SKM-1 treated with dmso at 0.1 percent for 144 hours (cell line): Measurements from ENCODE around the gene FRMPD2.
"Not testable (repeated sequence)": the region's sequence is repeated elsewhere in the genome, so short reads cannot be mapped to it uniquely, and the experiment has no call there.

Source experiments
- DNase-seq: peaks from one replicate; lab custom pipeline; 2025; ENCODE audit not compliant: unreplicated experiment; lab: John Stamatoyannopoulos, UW

FRMPD2 gene

GRCh38 chr10:48206482-48207250, 67.8 kb downstream of the FRMPD2 start:
- no peak for DNase-seq

GRCh38 chr10:48205918-48206317, 68.6 kb downstream of the FRMPD2 start:
- no peak for DNase-seq

- DNase-seq: no peak
Measured at GRCh38 chr10:48199580-48200377, 74.7 kb downstream of the FRMPD2 start.

- DNase-seq: no peak
Measured at GRCh38 chr10:48197236-48197899, 77.1 kb downstream of the FRMPD2 start.

GRCh38 chr10:48195803-48196202, 78.7 kb downstream of the FRMPD2 start:
- DNase-seq: no peak

- DNase-seq: no peak
Measured at GRCh38 chr10:48194830-48195229, 79.7 kb downstream of the FRMPD2 start.

- no peak for DNase-seq
Measured at GRCh38 chr10:48193556-48193955, 80.9 kb downstream of the FRMPD2 start.

- no peak for DNase-seq
Measured at GRCh38 chr10:48192881-48193450, 81.5 kb downstream of the FRMPD2 start.

- DNase-seq: no peak
Measured at GRCh38 chr10:48187713-48188485, 86.6 kb downstream of the FRMPD2 start.

GRCh38 chr10:48187126-48187525, 87.4 kb downstream of the FRMPD2 start:
- DNase-seq: no peak

GRCh38 chr10:48186264-48186804, 88.2 kb downstream of the FRMPD2 start:
- DNase-seq: not testable (repeated sequence)

GRCh38 chr10:48184224-48184623, 90.3 kb downstream of the FRMPD2 start:
- no peak for DNase-seq

- not testable (repeated sequence) for DNase-seq
Measured at GRCh38 chr10:48172715-48173114, 101.8 kb downstream of the FRMPD2 start.

GRCh38 chr10:48160670-48161069, 113.8 kb downstream of the FRMPD2 start:
- DNase-seq: not testable (repeated sequence)

GRCh38 chr10:48160163-48160562, 114.3 kb downstream of the FRMPD2 start:
- DNase-seq: not testable (repeated sequence)

- not testable (repeated sequence) for DNase-seq
Measured at GRCh38 chr10:48154211-48155140, 120.0 kb downstream of the FRMPD2 start.

GRCh38 chr10:48147643-48148042, 126.9 kb downstream of the FRMPD2 start:
- DNase-seq: not testable (repeated sequence)

GRCh38 chr10:48143721-48144642, 130.5 kb downstream of the FRMPD2 start:
- not testable (repeated sequence) for DNase-seq
